Naive B cell (primary cell): ENCODE measurements around the gene COL5A1. TPM values are rescaled to one million over a fixed set of nuclear protein-coding genes. Genes with fewer than 3 reads are reported as not detected.
A peak's percentile ranks its signal among the peaks of the same experiment; 100 is the strongest.
"Not testable (repeated sequence)": the region's sequence is repeated elsewhere in the genome, so short reads cannot be mapped to it uniquely, and the experiment has no call there.

Experiments used
- ATAC-seq, 2 donors: fragments of 150-1000 bp; cut with Tn5 transposase; 2 replicates each; pipeline ENCODE4 v1.10.0; 2021; ENCODE audit warnings: low read depth in 2 of 2, mild to moderate bottlenecking in 2 of 2, moderate library complexity in 2 of 2
- DNase-seq: peaks from one replicate; pipeline ENCODE4 v3.0.0; 2022
- H3K27ac Mint-ChIP-seq, 6 donors: one replicate each; pipeline ENCODE4 v1.8.0; 2020 to 2022; ENCODE audit warnings: mild to moderate bottlenecking in 6 of 6, mixed read lengths in 6 of 6, moderate library complexity in 5 of 6, inconsistent platforms in 2 of 6
- H3K27me3 Mint-ChIP-seq, 3 donors: one replicate each; pipeline ENCODE4 v1.8.0; 2021 to 2022; ENCODE audit warnings: mixed read lengths in 3 of 3, mild to moderate bottlenecking in 1 of 3
- H3K36me3 Mint-ChIP-seq, 2 donors: one replicate each; pipeline ENCODE4 v1.8.0; 2020 to 2022; ENCODE audit warnings: mixed read lengths in 2 of 2, inconsistent platforms in 1 of 2, mild to moderate bottlenecking in 1 of 2
- H3K4me1 Mint-ChIP-seq, 3 donors: one replicate each; pipeline ENCODE4 v1.8.0; 2020 to 2022; ENCODE audit warnings: mixed read lengths in 3 of 3, inconsistent platforms in 1 of 3, mild to moderate bottlenecking in 1 of 3, moderate library complexity in 1 of 3
- H3K4me3 Mint-ChIP-seq, 8 donors: one replicate each; pipeline ENCODE4 v1.8.0; 2020 to 2022; ENCODE audit warnings: mild to moderate bottlenecking in 8 of 8, mixed read lengths in 8 of 8, moderate library complexity in 8 of 8, inconsistent platforms in 2 of 8
- H3K9me3 Mint-ChIP-seq, 7 donors: one replicate each; pipeline ENCODE4 v1.8.0; 2020 to 2022; ENCODE audit warnings: mixed read lengths in 7 of 7, mild to moderate bottlenecking in 5 of 7, inconsistent platforms in 2 of 7, moderate library complexity in 1 of 7
- polyA plus RNA-seq, 6 donors: library from polyadenylated mRNA; unstranded; fragments of 300-500 nt; fragmentation: Illumina TruSeq; gene quantifications; one replicate each; pipeline ENCODE4 v1.2.3, GENCODE V29; 2021; ENCODE audit warnings: low read depth in 6 of 6

Gene COL5A1
- polyA plus RNA-seq, 6 donors from 2014 or later, result not detected

DNA sequence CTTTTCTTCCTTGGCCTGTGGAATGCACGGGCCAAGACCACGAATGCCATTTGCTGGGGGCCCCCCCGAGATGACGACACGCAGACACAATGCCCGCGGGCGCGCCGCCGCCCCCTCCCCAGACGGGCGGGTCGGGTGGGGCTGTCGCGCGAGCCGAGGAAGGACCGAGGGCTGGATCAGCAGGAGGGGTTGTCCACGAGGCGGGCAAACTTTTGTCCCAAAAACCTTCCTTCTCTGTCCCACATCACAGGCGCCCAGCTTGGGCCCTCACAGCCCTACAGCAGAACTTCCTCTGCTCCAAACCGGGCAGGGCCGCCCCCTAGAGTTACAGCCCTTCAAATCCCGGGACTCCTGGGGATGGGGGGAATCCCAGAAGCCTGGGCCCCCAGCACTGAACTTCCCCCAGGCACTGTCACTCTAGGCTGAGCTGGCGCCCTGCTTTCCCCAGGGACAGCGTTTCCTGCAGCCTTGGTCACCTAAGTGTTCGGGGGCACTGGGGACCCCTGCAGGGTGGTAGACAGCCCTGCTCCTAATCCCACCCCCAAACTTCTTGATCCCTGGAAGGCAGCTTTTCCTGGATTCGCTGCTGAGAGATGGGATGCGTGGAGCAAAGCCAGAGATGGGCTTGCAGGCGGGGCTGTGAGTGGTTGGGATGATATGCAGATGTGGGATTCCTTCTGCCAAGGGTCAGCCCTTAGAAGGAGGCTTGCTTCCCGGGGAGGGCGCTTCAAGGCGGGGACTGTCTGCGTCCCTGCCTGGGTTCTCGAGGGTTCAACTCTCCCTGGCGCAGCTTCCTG is 980 bp downstream of the COL5A1 start:
- DNase-seq (no peak), ATAC-seq (no peak)
- H3K4me3 Mint-ChIP-seq, result peak overlapping the region; percentile 19 to 82 (median 73)
- H3K27ac Mint-ChIP-seq, result no peak overlapping the region
- H3K9me3 Mint-ChIP-seq, result no peaks in the 10 kb centered on the region
- peaks cover 0 to 4% (median 0%) of the 10 kb centered on the region in 3 donors for H3K4me1 Mint-ChIP-seq
- H3K36me3 Mint-ChIP-seq, result no peaks in the 10 kb centered on the region
- peaks cover 5 to 28% (median 27%) of the 10 kb centered on the region in 3 donors for H3K27me3 Mint-ChIP-seq

DNA sequence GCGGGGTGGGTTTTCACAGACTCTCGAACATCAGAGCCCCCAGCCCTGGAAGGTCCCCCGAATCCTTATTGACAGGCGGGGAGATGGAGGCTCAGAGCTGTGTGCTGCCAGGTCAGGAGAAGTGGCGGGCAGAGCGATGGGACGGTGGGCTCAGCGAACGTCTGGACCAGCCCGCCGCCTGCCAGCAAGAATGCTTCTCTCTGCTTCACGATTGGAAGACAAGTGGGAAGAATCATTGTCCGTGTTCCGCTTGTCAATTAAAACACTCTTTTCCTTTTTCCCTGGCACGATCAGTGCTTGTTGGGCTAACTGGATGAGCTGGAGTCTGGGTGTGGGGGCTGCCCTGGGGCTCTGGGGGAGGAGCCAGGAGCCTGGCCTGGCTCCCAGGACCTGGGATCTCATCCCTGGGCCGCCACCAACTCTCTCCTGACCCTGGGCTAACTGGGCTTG is 1.6 kb downstream of the COL5A1 start:
- H3K4me3 Mint-ChIP-seq, result peak overlapping the region in 7 of 8 donors; percentile 10 to 77 (median 47)
- no peaks in the 10 kb centered on the region for H3K9me3 Mint-ChIP-seq
- peaks cover 0 to 4% (median 0%) of the 10 kb centered on the region in 3 donors for H3K4me1 Mint-ChIP-seq
- H3K36me3 Mint-ChIP-seq, result no peaks in the 10 kb centered on the region
- no peak overlapping the region for H3K27ac Mint-ChIP-seq
- ATAC-seq, result no peak
- H3K27me3 Mint-ChIP-seq, result peaks cover 5 to 28% (median 27%) of the 10 kb centered on the region in 3 donors
- DNase-seq, result no peak

DNA sequence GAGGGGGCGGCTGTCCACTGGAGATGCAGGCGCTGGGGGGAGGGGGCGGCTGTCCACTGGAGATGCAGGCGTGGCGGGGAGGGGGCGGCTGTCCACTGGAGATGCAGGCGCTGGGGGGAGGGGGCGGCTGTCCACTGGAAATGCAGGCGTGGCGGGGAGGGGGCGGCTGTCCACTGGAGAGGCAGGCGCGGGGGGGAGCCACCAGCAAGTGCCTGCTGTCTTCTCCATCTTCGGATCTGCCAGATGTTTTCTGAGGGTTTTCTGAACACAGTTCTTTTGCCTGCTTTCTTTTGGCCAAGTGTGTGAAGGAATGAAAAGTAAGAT is 2.8 kb downstream of the COL5A1 start:
- H3K4me1 Mint-ChIP-seq, H3K36me3 Mint-ChIP-seq, ATAC-seq, H3K4me3 Mint-ChIP-seq, H3K9me3 Mint-ChIP-seq, DNase-seq, H3K27ac Mint-ChIP-seq: not testable (repeated sequence)
- H3K27me3 Mint-ChIP-seq, result peaks cover 5 to 28% (median 18%) of the 10 kb centered on the region in 3 donors

DNA sequence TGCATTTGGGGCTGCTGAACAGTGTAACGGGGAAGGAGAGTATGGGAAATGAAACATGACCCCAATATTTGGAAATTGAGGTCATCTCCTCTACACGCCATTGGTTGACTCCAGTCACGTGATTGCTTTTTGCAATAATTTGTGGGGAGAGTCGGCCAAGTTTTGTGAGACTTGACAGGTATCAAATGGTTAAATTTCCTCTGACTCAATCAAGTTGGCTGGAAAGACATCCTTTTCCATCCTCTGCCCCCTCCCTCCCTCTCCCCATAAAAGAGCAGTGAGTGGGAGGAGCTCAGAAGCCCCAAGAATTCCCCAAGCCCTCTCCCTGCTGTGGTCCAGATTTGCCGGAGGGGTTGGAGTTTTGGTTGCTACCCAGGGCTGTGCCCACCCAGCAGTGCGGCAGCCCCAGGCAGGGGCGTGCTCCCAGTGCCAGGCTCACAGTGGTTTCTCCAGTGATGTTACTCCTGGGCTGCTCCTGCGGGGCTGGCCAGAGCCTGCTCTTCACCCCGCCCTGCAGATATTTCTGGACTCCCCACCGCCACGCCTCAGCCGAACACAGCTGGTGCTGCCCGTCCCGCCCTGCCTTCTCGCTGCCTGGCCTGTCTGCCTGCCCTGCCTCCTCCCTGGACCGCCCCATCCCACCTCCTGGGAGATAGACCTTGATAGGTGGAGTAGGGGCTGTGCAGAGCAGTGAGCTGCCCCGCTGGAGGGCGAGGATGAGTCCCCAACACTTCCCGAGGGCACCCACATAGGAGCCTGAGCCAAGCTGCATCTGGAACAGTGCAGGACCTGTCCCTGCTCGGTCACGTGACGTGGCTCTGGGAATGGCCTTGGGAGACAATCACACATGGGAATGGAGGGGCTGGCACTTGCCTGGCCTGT is 3.4 kb downstream of the COL5A1 start:
- H3K4me1 Mint-ChIP-seq, result peaks cover 0 to 4% (median 0%) of the 10 kb centered on the region in 3 donors
- no peak overlapping the region for H3K27ac Mint-ChIP-seq
- peaks cover 5 to 25% (median 18%) of the 10 kb centered on the region in 3 donors for H3K27me3 Mint-ChIP-seq
- ATAC-seq, result no peak
- DNase-seq, result no peak
- no peaks in the 10 kb centered on the region for H3K9me3 Mint-ChIP-seq
- H3K4me3 Mint-ChIP-seq, result no peak overlapping the region
- no peaks in the 10 kb centered on the region for H3K36me3 Mint-ChIP-seq

DNA sequence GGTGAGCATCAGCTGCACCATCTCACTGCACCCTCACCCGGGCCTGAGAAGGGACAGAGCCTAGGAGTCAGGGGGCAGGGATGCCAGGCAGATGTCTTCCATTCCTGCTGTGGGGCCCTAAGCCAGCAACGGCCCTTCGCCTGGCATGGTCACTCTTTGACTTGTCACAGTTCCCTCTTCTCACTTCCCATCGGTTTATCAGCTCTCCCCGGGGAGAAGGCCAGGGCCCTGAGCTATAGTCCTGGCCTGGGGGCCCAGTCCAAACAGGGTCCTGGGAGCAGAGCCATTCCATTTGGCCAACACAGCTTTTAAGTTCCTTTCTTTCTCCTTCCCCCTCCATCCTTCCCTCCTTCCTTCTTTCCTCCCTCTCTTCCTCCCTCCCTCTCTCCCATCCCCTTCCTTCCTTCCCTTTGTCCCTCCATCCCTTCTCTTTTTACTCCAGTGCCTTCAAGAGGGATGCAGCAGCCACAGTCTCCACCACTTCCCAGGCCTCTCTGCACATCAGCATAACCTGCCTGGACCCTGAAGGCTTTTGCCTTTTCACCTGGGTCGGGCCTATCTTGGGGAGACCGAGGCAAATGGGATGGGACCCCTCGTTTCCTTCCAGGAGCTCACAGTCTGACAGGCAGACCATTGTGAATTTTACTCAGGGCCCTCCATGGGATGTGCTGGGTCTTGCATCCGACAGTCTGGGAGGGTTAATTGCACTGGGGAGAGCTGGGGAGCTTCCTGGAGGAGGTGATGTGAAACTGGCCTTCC is 4.2 kb downstream of the COL5A1 start:
- peak overlapping the region in 1 of 6 donors; percentile 93 for H3K27ac Mint-ChIP-seq
- ATAC-seq (no peak), DNase-seq (no peak)
- H3K9me3 Mint-ChIP-seq, result no peaks in the 10 kb centered on the region
- H3K36me3 Mint-ChIP-seq, result no peaks in the 10 kb centered on the region
- peaks cover 0 to 18% (median 17%) of the 10 kb centered on the region in 3 donors for H3K27me3 Mint-ChIP-seq
- H3K4me3 Mint-ChIP-seq, result peak overlapping the region in 1 of 8 donors; percentile 59
- peaks cover 0 to 4% (median 0%) of the 10 kb centered on the region in 3 donors for H3K4me1 Mint-ChIP-seq

DNA sequence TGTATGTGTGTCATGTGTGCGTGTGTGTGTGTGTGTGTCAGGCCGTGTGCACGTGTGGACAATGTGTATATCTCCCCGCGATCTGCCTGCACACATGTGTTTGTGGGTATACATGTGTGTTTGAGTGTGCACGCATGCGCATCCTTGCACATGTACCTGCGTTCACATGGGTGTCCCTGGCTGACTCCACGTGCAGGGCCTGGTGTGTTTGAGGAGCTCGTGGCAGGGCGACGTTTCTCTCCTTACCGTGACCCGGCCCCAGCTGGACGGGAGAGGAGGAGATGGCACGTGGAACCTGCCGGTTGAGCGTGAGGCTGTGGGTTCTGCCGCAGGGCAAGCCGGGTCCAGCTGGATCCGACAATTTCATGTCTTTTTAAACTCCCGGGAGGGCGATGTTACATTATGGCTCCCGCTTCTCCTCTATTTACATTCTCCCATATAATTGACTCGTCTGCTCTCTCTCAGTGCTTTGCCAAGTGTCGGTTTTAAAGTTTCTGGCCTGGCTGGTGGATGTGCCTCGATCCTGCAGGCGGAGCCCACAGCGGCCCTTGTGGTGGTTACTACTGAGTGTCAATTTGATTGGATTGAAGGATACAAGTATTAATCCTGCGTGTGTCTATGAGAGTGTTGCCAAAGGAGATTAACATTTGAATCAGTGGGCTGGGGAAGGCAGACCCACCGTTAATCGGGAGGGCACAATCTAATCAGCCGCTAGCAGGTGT is 5.9 kb downstream of the COL5A1 start:
- Mint-ChIP-seq H3K4me3 (no peak overlapping the region), H3K4me1 (peaks cover 0 to under 1% (median 0%) of the 10 kb centered on the region in 3 donors), H3K27me3 (peaks cover 0 to 27% (median 16%) of the 10 kb centered on the region in 3 donors), H3K27ac (peak overlapping the region in 1 of 6 donors; percentile 82), H3K36me3 (no peaks in the 10 kb centered on the region), H3K9me3 (no peaks in the 10 kb centered on the region)
- ATAC-seq (no peak), DNase-seq (no peak)

DNA sequence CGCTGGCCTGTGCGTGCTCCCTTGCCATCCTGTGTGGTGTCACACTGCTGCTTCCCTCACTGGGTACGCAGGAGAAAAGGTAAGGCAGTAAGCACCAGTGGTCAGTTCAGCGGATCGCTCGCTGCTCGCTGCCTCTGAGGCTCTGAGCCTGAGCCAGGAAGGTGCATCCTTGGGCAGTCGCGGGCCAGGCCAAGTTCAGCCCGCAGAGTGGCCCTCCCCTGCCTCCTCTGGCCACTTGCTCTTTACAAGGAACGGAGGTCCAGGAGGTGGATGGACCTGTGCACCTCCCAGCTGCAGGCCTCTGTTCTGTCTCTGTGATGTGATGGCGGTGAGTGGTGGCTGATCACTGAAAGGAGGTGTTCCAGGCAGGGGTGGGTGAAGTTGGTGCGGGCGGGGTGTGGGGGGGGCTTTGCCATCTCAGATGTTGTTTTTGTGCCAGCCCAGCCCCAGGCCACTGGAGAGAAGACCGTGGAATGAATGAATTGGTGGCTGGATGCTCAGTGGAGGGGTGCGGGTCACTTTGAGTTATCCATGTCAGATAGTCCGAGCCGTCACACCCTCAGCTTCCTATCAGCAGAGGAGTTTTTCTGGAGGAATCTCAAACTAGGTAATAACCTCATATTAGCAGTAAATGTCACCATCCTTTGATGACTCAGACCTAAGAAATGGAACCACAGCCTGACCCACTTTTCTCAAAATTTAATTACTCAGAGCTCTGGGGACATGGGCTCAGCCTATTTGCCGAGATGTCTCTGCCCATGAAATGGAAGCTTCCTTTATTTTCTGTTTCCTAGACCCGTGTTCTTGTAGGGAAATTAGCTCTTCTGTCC is 7.3 kb downstream of the COL5A1 start:
- no peak for ATAC-seq
- no peaks in the 10 kb centered on the region for H3K4me1 Mint-ChIP-seq
- H3K36me3 Mint-ChIP-seq, result no peaks in the 10 kb centered on the region
- H3K27me3 Mint-ChIP-seq, result peaks cover 0 to 14% (median 2%) of the 10 kb centered on the region in 3 donors
- no peaks in the 10 kb centered on the region for H3K9me3 Mint-ChIP-seq
- no peak overlapping the region for H3K4me3 Mint-ChIP-seq
- peak overlapping the region in 1 of 6 donors; percentile 35 for H3K27ac Mint-ChIP-seq
- no peak for DNase-seq

DNA sequence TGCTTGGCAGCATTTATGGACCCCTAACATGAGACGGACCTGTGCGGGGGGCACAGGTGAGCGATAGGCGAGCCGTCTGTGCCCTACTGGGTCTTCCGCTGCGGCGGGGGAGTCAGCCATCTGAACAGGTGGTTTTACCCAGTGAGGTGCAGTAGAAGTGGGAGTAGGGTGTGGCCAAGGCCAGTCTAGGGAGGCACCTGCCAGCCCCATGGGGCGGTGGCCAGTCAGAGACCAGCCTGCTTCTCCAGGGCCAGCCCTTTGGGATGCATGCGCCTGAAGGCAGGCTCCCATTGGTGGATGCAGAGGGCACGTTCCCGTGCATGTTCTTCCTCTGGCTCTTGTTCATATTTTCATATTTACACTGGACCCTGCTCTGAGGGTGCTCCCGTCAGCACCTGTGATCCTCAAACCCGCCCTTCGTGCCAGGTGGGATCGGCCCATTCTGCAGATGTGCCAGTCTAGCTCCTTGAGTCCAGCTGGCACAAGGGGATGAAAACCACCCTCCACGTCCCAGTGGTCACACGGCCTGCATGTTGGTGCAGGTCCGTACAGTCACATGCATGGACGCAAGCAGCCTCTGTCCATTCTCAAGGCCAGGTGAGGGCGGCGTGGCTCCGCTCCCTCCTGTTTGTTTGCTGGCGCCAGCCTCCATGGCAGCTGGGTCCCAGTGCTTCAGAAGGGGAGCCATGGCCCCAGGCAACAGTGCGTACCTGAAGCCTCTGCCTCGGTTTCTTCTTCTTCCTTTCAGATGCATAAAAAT is 9.0 kb downstream of the COL5A1 start:
- no peaks in the 10 kb centered on the region for H3K9me3 Mint-ChIP-seq
- no peaks in the 10 kb centered on the region for H3K36me3 Mint-ChIP-seq
- no peak overlapping the region for H3K27ac Mint-ChIP-seq
- peaks cover 0 to 10% (median 0%) of the 10 kb centered on the region in 3 donors for H3K27me3 Mint-ChIP-seq
- ATAC-seq, result no peak
- DNase-seq, result no peak
- H3K4me1 Mint-ChIP-seq, result no peaks in the 10 kb centered on the region
- no peak overlapping the region for H3K4me3 Mint-ChIP-seq

DNA sequence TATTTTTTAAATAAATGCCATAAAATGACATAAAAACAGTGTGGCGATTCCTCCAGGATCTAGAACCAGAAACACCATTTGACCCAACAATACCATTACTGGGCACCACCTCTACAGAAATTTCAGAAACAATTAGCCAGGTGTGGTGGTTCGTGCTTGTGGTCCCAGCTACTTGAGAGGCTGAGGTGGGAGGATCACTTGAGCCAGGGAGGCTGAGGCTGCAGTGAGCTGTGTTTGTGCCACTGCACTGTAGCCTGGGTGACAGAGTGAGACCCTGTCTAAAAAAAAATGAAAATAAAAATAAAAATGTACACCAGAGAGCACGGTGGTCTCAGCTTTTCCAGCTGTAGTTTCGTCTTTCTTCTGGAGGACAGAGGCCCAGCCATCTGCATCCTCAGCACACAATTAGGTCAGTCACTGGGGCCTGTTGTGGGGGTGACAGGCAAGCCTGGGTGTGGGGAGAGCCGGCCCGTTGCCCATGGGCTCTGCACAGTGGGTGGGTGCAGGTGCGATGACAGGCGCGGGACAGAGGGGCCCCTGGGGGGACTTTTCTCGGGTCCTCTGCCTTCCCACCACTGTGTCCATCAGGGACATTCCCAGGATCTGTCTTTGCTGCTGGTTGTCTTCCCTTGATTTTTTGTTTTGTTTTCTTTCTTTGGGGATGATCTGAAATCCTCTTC is 9.8 kb downstream of the COL5A1 start:
- H3K27me3 Mint-ChIP-seq, result peaks cover 0 to 10% (median 0%) of the 10 kb centered on the region in 3 donors
- no peaks in the 10 kb centered on the region for H3K36me3 Mint-ChIP-seq
- DNase-seq (no peak), ATAC-seq (no peak)
- H3K9me3 Mint-ChIP-seq, result no peaks in the 10 kb centered on the region
- H3K4me1 Mint-ChIP-seq, result no peaks in the 10 kb centered on the region
- no peak overlapping the region for H3K4me3 Mint-ChIP-seq
- H3K27ac Mint-ChIP-seq, result no peak overlapping the region

DNA sequence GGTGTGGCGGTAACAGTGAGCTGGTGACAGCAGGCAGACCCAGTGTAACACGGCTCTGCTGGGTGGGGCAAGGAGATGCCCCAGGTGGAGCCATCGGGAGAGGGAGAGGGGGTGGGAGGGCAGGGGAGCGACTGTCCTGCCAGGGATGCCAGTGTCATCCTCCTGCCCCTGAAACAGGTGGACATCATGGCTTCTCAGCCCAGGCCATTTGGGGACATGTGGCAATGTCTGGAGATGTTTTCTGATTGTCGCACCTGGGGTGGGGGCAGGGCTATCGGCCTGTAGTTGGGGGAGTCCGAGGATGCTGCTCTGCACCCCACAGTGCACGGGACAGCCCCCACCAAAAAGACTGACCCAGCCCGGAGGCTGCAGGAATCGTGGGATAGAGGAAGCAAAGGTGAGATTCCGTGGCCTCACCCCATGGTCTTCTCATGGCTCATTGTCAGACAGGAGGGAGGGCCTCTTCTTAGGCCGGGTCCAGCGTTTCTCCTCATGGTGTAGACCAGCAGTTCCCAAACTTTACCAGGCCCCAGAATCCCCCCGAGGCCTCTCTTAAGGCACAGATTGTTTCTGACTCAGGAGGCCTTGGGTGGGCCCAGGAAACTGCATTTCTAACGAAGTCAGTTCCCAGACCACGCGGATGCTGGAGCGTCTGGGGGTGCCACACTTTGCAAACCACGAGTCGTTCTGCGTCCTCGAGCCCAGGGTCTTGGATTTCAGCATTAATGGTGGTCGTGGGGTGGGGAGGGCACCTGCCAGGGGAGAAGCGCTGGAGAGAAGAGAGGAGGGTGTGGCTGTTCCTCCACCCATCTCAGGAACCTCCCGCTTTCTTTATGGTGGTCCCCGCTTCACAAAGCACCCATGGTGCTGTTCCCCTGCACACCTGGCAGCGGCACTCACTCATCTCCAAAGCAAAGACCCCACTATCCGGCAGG is 11.0 kb downstream of the COL5A1 start:
- H3K9me3 Mint-ChIP-seq, result no peaks in the 10 kb centered on the region
- no peaks in the 10 kb centered on the region for H3K4me1 Mint-ChIP-seq
- DNase-seq (no peak), ATAC-seq (no peak)
- peaks cover 0 to 10% (median 0%) of the 10 kb centered on the region in 3 donors for H3K27me3 Mint-ChIP-seq
- H3K4me3 Mint-ChIP-seq, result no peak overlapping the region
- H3K36me3 Mint-ChIP-seq, result no peaks in the 10 kb centered on the region
- H3K27ac Mint-ChIP-seq, result no peak overlapping the region
